Vagina (tissue), 2 donors: ENCODE data around the gene THOC5. TPM values are rescaled to one million over a fixed set of nuclear protein-coding genes. Genes with fewer than 3 reads are reported as not detected.
"Not testable (repeated sequence)": the region's sequence is repeated elsewhere in the genome, so short reads cannot be mapped to it uniquely, and the experiment has no call there.

Source experiments
- DNase-seq, 2 donors: peaks; one replicate each; pipeline ENCODE4 v3.0.0-alpha.2; 2017; ENCODE audit errors: extremely low spot score in 2 of 2
- H3K27ac ChIP-seq: fragments of 200-600 bp; sonication (generic); one replicate; pipeline ENCODE4 v1.5.1; 2019
- H3K27me3 ChIP-seq: fragments of 200-600 bp; sonication (generic); one replicate; pipeline ENCODE4 v1.5.1; 2019
- H3K36me3 ChIP-seq, 2 donors: fragments of 200-600 bp; sonication (generic); one replicate each; pipeline ENCODE4 v1.5.1; 2017 to 2019
- H3K4me1 ChIP-seq: fragments of 200-600 bp; sonication (generic); one replicate; pipeline ENCODE4 v1.5.1; 2019
- H3K4me3 ChIP-seq, 2 donors: fragments of 200-600 bp; sonication (generic); 1 replicate in 1 of 2; 2 replicates in 1 of 2; pipeline ENCODE4 v1.5.1; 2016 to 2019
- H3K9me3 ChIP-seq: fragments of 200-600 bp; sonication (generic); one replicate; pipeline ENCODE4 v1.5.1; 2019
- CTCF ChIP-seq, 3 experiments: fragments of 450-650 bp in 2 of 3; fragments of 200-600 bp in 1 of 3; sonication (generic) in 1 of 3; IDR thresholded peaks; one replicate each; pipeline ENCODE4 v1.5.1; 2017 to 2019; ENCODE audit warnings: antibody characterized with exemption in 3 of 3, mild to moderate bottlenecking in 2 of 3, moderate library complexity in 2 of 3
- POLR2A ChIP-seq, 2 donors: fragments of 450-650 bp; IDR thresholded peaks; one replicate each; pipeline ENCODE4 v1.6.1; 2017; ENCODE audit warnings: antibody characterized with exemption in 2 of 2, mild to moderate bottlenecking in 2 of 2, moderate library complexity in 2 of 2
- POLR2AphosphoS5 ChIP-seq, 2 donors: sonication (generic); formaldehyde crosslinking; IDR thresholded peaks; one replicate each; pipeline ENCODE4 v1.9.0; 2017; ENCODE audit warnings: antibody characterized with exemption in 2 of 2, mild to moderate bottlenecking in 2 of 2, low read depth in 1 of 2; ENCODE audit not compliant: insufficient read depth in 1 of 2
- intact Hi-C: fragments of 100-400 bp; cut with DNase I; formaldehyde crosslinking; loops from one replicate; pipeline ENCODE4 v1.15.1; 2023
- total RNA-seq: library from RNA; depleted of rRNA; stranded (reverse); fragments of >200 nt; gene quantifications from one replicate; pipeline ENCODE4 v1.2.3, GENCODE V29; 2016

Gene THOC5
- total RNA-seq, 1 donor from 2014 or later: 32.2 TPM

GRCh38 chr22:29587938-29588699 is 34.6 kb upstream of the THOC5 start:
- no peak overlapping the region for H3K4me3 ChIP-seq
- H3K27ac ChIP-seq: no peak overlapping the region
- intact Hi-C loops: no loop called here
- no peaks in the 10 kb centered on the region for H3K27me3 ChIP-seq
- TF ChIP-seq CTCF (IDR thresholded peaks at IDR 0.05): no peak
- no peak for TF ChIP-seq POLR2AphosphoS5 (IDR thresholded peaks at IDR 0.05; ENCODE audit: insufficient read depth in 1 of 2, low read depth in 1 of 2)
- no peak for TF ChIP-seq POLR2A (IDR thresholded peaks at IDR 0.05)
- no peaks in the 10 kb centered on the region for H3K9me3 ChIP-seq
- H3K36me3 ChIP-seq: no peaks in the 10 kb centered on the region
- no peaks in the 10 kb centered on the region for H3K4me1 ChIP-seq
- no peak for DNase-seq

GRCh38 chr22:29586193-29586705 is 32.7 kb upstream of the THOC5 start:
- H3K27ac ChIP-seq, H3K27me3 ChIP-seq, H3K4me1 ChIP-seq, H3K9me3 ChIP-seq, H3K4me3 ChIP-seq, DNase-seq, H3K36me3 ChIP-seq, intact Hi-C loops: not testable (repeated sequence)

GRCh38 chr22:29584975-29585374 is 31.4 kb upstream of the THOC5 start:
- intact Hi-C loops: no loop called here
- peaks cover 15% of the 10 kb centered on the region for H3K4me1 ChIP-seq
- H3K27me3 ChIP-seq: no peaks in the 10 kb centered on the region
- H3K27ac ChIP-seq: no peak overlapping the region
- H3K4me3 ChIP-seq: no peak overlapping the region
- no peak for DNase-seq
- H3K9me3 ChIP-seq: no peaks in the 10 kb centered on the region
- TF ChIP-seq POLR2AphosphoS5 (IDR thresholded peaks at IDR 0.05; ENCODE audit: insufficient read depth in 1 of 2, low read depth in 1 of 2) (no peak), POLR2A (IDR thresholded peaks at IDR 0.05) (no peak), CTCF (IDR thresholded peaks at IDR 0.05) (no peak)
- no peaks in the 10 kb centered on the region for H3K36me3 ChIP-seq

GRCh38 chr22:29581799-29582198 is 28.2 kb upstream of the THOC5 start:
- Histone ChIP-seq H3K27me3 (no peaks in the 10 kb centered on the region), H3K27ac (no peak overlapping the region), H3K9me3 (no peaks in the 10 kb centered on the region), H3K36me3 (no peaks in the 10 kb centered on the region), H3K4me1 (peaks cover 18% of the 10 kb centered on the region), H3K4me3 (peak overlapping the region in 1 of 2 donors; percentile 63)
- DNase-seq: no peak
- intact Hi-C loops: no loop called here
- TF ChIP-seq POLR2AphosphoS5 (IDR thresholded peaks at IDR 0.05; ENCODE audit: insufficient read depth in 1 of 2, low read depth in 1 of 2) (no peak), CTCF (IDR thresholded peaks at IDR 0.05) (no peak), POLR2A (IDR thresholded peaks at IDR 0.05) (no peak)

- Histone ChIP-seq H3K4me1 (peaks cover 18% of the 10 kb centered on the region), H3K4me3 (peak overlapping the region; percentile 63 to 87), H3K9me3 (no peaks in the 10 kb centered on the region), H3K36me3 (no peaks in the 10 kb centered on the region), H3K27me3 (no peaks in the 10 kb centered on the region), H3K27ac (peak overlapping the region; percentile 66)
- no peak for DNase-seq
- intact Hi-C loops: no loop called here
- TF ChIP-seq POLR2A (IDR thresholded peaks at IDR 0.05) (no peak), CTCF (IDR thresholded peaks at IDR 0.05) (no peak), POLR2AphosphoS5 (IDR thresholded peaks at IDR 0.05; ENCODE audit: insufficient read depth in 1 of 2, low read depth in 1 of 2) (no peak)
Measured at GRCh38 chr22:29580200-29580810, 26.7 kb upstream of the THOC5 start.
